Measurements from ENCODE around the gene CNIH2. TPM values are rescaled to one million over a fixed set of nuclear protein-coding genes. Genes with fewer than 3 reads are reported as not detected.

CNIH2 gene
- total and polyA plus RNA-seq, 2 of the 13 experiments (the other 11 are each of a cell fraction or from before 2014, with no cell fraction given) = 0.60 to 0.69 TPM

- CTCF ChIA-PET (ENCODE audit: low intra/inter-chr PET ratio, low total read pairs) = no interaction called here
- Histone ChIP-seq H4K20me1 (ENCODE audit: insufficient read depth, low read length) (no peaks in the 10 kb centered on the region), H3K9me3 (ENCODE audit: low read length) (no peaks in the 10 kb centered on the region), H3K79me2 (ENCODE audit: insufficient read depth, low read length) (no peaks in the 10 kb centered on the region), H3K27me3 (ENCODE audit: control insufficient read depth in 1 of 2, insufficient read depth in 2 of 2, low read length in 2 of 2) (peaks cover 3 to 30% of the 10 kb centered on the region in 2 experiments), H2AFZ (ENCODE audit: low read length) (no peak overlapping the region), H3K4me2 (ENCODE audit: low read depth, low read length) (no peak overlapping the region), H3K4me1 (ENCODE audit: insufficient read depth, low read length) (peaks cover 10% of the 10 kb centered on the region; the same call in 1 of the 2 replicates), H3K9ac (ENCODE audit: insufficient read depth, low read depth, low read length) (no peak overlapping the region), H3K4me3 (replicated peaks in 1 of 3; ENCODE audit: insufficient read depth in 1 of 3, low read depth in 2 of 3, low read length in 3 of 3) (no peak overlapping the region), H3K36me3 (replicated peaks in 1 of 2; ENCODE audit: control insufficient read depth in 1 of 2, insufficient read depth in 2 of 2, low read length in 2 of 2) (no peaks in the 10 kb centered on the region), H3K27ac (ENCODE audit: extremely low read length, insufficient read depth, low read length) (no peak overlapping the region)
- TF ChIP-seq SYNCRIP (IDR thresholded peaks at IDR 0.05; ENCODE audit: insufficient read depth, low read depth, low read length) (no peak), ZNF24 (IDR thresholded peaks at IDR 0.05) (no peak), SMYD3 (CRISPR knock-in tag; IDR thresholded peaks at IDR 0.05) (no peak), GZF1 (CRISPR knock-in tag; IDR thresholded peaks at IDR 0.05) (no peak), ZNF609 (CRISPR knock-in tag; IDR thresholded peaks at IDR 0.05; ENCODE audit: borderline replicate concordance) (no peak), ZFP90 (CRISPR knock-in tag; IDR thresholded peaks at IDR 0.05; ENCODE audit: borderline replicate concordance) (no peak), ZNF30 (CRISPR knock-in tag; IDR thresholded peaks at IDR 0.05) (no peak), NAIF1 (CRISPR knock-in tag; IDR thresholded peaks at IDR 0.05; ENCODE audit: borderline replicate concordance) (no peak), ASH2L (IDR thresholded peaks at IDR 0.05; ENCODE audit: insufficient read length, low read depth, low read length) (no peak)
- TF ChIP-seq, protein P1, sequence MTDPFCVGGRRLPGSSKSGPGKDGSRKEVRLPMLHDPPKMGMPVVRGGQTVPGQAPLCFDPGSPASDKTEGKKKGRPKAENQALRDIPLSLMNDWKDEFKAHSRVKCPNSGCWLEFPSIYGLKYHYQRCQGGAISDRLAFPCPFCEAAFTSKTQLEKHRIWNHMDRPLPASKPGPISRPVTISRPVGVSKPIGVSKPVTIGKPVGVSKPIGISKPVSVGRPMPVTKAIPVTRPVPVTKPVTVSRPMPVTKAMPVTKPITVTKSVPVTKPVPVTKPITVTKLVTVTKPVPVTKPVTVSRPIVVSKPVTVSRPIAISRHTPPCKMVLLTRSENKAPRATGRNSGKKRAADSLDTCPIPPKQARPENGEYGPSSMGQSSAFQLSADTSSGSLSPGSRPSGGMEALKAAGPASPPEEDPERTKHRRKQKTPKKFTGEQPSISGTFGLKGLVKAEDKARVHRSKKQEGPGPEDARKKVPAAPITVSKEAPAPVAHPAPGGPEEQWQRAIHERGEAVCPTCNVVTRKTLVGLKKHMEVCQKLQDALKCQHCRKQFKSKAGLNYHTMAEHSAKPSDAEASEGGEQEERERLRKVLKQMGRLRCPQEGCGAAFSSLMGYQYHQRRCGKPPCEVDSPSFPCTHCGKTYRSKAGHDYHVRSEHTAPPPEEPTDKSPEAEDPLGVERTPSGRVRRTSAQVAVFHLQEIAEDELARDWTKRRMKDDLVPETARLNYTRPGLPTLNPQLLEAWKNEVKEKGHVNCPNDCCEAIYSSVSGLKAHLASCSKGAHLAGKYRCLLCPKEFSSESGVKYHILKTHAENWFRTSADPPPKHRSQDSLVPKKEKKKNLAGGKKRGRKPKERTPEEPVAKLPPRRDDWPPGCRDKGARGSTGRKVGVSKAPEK (CRISPR knock-in tag; IDR thresholded peaks at IDR 0.05; ENCODE audit: borderline replicate concordance) = no peak
- TF ChIP-seq, protein P2, sequence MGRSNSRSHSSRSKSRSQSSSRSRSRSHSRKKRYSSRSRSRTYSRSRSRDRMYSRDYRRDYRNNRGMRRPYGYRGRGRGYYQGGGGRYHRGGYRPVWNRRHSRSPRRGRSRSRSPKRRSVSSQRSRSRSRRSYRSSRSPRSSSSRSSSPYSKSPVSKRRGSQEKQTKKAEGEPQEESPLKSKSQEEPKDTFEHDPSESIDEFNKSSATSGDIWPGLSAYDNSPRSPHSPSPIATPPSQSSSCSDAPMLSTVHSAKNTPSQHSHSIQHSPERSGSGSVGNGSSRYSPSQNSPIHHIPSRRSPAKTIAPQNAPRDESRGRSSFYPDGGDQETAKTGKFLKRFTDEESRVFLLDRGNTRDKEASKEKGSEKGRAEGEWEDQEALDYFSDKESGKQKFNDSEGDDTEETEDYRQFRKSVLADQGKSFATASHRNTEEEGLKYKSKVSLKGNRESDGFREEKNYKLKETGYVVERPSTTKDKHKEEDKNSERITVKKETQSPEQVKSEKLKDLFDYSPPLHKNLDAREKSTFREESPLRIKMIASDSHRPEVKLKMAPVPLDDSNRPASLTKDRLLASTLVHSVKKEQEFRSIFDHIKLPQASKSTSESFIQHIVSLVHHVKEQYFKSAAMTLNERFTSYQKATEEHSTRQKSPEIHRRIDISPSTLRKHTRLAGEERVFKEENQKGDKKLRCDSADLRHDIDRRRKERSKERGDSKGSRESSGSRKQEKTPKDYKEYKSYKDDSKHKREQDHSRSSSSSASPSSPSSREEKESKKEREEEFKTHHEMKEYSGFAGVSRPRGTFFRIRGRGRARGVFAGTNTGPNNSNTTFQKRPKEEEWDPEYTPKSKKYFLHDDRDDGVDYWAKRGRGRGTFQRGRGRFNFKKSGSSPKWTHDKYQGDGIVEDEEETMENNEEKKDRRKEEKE (IDR thresholded peaks at IDR 0.05) = no peak
- 34% methylated on average over 8 of the region's 8 CpGs for WGBS (ENCODE audit: low lambda C conversion rate)
- ATAC-seq (no peak), DNase-seq (ENCODE audit: low spot score) (no peak), FAIRE-seq (no peak)
- intact Hi-C loops (cut with micrococcal nuclease; ENCODE audit: unreplicated experiment) = no loop called here
- POLR2A ChIA-PET = interaction anchor here (2.2 to 3.7 kb wide), 2 partner anchors 8 to 15 kb away, joined by 10 to 13 read pairs; partner anchors contain the start of gene YIF1A
- no TSS peak for BruUV-seq (replicated peaks)
- in situ Hi-C loops (cut with HindIII; ENCODE audit: extremely low pct_ligation_motif_present, low pct_unique_long_range_greater_than_20kb) = no loop called here
Observed at GRCh38 chr11:66297610-66298009, 19.6 kb downstream of the CNIH2 start.

Data from HepG2 (cell line).